Measurements from ENCODE around the gene PLPPR2.
"Not testable (repeated sequence)": the region's sequence is repeated elsewhere in the genome, so short reads cannot be mapped to it uniquely, and the experiment has no call there.

PLPPR2 gene

GRCh38 chr19:11397089-11397610 is 41.9 kb downstream of the PLPPR2 start:
- H3K4me3 ChIP-seq (ENCODE audit: low read depth, low read length) = no peak overlapping the region
- TF ChIP-seq, protein P1, sequence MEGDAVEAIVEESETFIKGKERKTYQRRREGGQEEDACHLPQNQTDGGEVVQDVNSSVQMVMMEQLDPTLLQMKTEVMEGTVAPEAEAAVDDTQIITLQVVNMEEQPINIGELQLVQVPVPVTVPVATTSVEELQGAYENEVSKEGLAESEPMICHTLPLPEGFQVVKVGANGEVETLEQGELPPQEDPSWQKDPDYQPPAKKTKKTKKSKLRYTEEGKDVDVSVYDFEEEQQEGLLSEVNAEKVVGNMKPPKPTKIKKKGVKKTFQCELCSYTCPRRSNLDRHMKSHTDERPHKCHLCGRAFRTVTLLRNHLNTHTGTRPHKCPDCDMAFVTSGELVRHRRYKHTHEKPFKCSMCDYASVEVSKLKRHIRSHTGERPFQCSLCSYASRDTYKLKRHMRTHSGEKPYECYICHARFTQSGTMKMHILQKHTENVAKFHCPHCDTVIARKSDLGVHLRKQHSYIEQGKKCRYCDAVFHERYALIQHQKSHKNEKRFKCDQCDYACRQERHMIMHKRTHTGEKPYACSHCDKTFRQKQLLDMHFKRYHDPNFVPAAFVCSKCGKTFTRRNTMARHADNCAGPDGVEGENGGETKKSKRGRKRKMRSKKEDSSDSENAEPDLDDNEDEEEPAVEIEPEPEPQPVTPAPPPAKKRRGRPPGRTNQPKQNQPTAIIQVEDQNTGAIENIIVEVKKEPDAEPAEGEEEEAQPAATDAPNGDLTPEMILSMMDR (IDR thresholded peaks at IDR 0.05; ENCODE audit: low read depth, low read length) = no peak

- TF ChIP-seq, protein P1 (IDR thresholded peaks at IDR 0.05; ENCODE audit: low read depth, low read length) = no peak
- no peak overlapping the region for H3K4me3 ChIP-seq (ENCODE audit: low read depth, low read length)
Measured at GRCh38 chr19:11399667-11400066, 44.4 kb downstream of the PLPPR2 start.

DNA sequence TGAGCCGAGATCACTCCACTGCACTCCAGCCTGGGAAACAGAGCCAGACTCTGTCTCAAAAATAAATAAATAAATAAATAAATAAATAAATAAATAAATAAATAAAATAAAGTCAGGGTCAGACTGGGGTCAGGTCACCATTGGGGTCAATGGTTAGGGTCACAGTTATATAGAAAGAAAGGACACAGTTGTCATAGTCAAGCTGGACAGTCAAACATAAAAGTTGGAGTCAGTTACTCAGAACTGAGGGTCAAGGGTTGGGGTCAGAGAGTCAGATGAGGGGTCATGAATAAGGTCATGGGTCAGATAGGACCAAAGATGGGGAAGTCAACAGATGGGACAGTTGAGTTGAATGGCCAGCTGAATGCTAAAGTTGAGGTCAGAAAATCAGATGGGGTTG is 45.6 kb downstream of the PLPPR2 start:
- H3K4me3 ChIP-seq (ENCODE audit: low read depth, low read length) = no peak overlapping the region
- TF ChIP-seq, protein P1 (IDR thresholded peaks at IDR 0.05; ENCODE audit: low read depth, low read length) = no peak

DNA sequence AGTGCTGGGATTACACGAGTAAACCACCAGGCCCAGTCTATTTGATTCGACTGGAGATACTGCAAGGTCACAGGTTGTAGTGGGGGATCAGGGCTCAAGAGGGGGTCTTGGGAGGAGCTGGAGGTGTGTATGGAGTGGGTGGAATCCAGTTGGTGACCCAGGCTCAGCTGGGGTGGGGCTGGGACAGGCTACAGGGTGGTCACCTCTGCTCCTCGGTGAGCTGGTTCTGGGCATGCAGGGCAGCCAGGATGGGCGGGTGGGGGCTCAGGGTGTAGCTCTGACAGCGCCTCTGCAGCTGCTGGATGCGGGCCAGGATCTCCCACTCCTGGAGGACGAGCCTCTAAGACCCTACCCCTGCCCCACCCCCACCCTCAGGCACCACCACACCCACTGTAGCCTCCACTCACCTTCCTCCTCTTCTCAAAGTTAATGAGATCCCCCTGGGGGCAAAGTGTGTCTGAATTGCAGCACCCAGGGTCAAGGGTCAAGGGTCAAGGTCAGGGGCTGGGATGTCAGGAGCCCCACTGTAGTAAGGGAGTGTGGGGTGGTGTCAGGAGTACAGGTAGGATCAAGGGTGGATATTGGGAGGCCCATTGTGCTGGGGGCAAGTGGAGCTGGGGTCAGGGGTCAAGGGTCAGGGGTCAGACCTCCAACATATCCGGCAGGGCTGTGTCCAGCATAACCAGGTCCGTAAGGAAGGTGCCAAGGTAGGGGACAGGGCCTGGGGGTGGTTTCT is 46.7 kb downstream of the PLPPR2 start:
- TF ChIP-seq, protein P1 (IDR thresholded peaks at IDR 0.05; ENCODE audit: low read depth, low read length) = no peak
- no peak overlapping the region for H3K4me3 ChIP-seq (ENCODE audit: low read depth, low read length)

- TF ChIP-seq, protein P1 (IDR thresholded peaks at IDR 0.05; ENCODE audit: low read depth, low read length) = no peak
- H3K4me3 ChIP-seq (ENCODE audit: low read depth, low read length) = no peak overlapping the region
Measured at GRCh38 chr19:11404588-11405222, 49.5 kb downstream of the PLPPR2 start.

- no peak overlapping the region for H3K4me3 ChIP-seq (ENCODE audit: low read depth, low read length)
- TF ChIP-seq, protein P1 (IDR thresholded peaks at IDR 0.05; ENCODE audit: low read depth, low read length) = no peak
Measured at GRCh38 chr19:11405846-11406643, 50.8 kb downstream of the PLPPR2 start.

DNA sequence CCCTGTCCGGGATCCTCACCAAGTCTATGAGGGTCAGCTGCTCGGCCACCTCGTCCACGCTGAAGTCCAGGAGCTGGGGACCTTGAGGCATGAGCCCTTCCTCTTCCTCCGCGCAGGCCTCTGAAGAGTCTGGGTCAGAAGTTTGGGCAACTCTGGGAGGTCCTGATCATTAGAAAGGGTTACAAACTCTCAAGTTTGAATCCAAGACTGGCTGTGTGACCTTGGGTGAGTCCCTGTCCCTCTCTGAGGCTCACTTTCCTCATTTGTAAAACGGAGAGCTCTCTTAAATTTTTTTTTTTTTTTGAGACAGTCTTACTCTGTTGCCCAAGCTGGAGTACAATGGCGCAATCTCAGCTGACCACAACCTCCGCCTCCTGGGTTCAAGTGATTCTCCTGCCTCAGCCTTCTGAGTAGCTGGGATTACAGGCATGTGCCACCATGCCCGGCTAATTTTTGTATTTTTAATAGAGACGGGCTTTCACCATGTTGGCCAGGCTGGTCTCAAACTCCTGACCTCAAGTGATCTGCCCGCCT is 51.5 kb downstream of the PLPPR2 start:
- H3K4me3 ChIP-seq (ENCODE audit: low read depth, low read length) = not testable (repeated sequence)

Data from WI38 (cell line).